ENCODE data around the gene EPB41L5. TPM values are rescaled to one million over a fixed set of nuclear protein-coding genes. Genes with fewer than 3 reads are reported as not detected.
"Not testable (repeated sequence)": the region's sequence is repeated elsewhere in the genome, so short reads cannot be mapped to it uniquely, and the experiment has no call there.

EPB41L5 gene
- 3.4 TPM in 2 replicates for total RNA-seq (2014; rRNA removed; shearing (Covaris generic))

DNA sequence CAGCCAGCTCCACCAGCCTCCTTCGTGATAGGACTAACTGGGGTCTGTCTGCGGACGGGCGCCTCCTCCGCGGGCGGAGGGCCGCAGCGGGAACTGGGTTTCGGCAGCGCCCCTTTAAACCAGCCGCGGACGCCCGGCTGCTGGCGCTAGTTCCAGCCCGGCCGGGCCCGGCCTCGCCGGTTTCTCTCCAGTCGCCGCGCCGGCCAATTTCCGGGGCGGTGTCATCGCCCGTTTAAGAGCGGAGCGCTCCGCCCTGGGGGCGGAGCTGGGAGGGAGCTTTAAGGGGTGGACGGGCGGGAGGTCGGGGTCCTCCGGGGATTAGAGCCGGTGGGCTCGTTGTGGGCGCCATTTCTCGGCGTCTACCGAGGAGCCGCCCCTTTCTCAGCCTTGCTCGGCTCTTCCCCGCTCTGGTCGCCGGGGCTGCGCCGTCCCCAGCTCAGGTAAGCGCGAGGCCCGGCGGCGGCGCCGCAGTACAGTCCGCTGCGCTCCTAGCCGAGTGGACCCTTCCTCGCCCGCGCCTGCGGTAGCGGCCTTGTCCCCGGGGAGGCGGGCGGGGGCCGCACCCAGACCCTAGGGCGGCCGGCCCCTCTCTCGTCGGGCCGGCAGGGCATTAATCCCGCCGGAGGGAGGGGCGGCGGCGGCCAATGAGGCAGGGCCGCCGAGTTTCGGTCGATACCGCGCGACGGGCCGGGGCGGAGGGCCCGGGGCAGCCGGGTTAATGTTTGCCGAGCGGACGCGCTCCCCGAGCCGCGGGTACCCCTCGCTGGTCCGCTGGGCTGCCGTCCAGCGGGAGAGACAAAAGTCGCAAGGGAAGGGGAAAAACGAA lies at the start of gene EPB41L5:
TSS of gene EPB41L5 (plus strand) at position 307 of the 826 bp plus-strand sequence. CDS start 6,008 bp downstream, outside the sequence.
- peak; percentile 92 for DNase-seq (ENCODE audit: low read depth)

DNA sequence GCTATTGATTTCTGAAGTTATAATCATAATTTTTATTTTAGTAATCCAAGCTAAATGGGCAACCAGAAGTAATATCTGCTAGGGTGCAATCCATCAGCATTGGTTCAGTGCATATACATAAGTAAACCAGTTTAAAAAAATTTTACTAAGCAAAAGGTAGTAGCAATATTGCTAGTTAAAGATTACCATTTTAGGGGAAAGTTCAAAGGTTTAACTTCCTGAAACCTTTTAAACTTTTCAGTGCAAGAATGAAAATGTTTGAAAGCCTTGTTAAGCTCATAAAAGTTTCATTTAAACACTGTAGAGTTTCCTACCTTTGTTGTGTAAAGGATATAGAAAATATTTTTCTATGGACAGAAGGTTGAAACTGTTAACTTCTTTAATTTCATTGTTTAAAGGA lies 31.0 kb upstream of the EPB41L5 start:
- DNase-seq (ENCODE audit: low read depth) = no peak

DNA sequence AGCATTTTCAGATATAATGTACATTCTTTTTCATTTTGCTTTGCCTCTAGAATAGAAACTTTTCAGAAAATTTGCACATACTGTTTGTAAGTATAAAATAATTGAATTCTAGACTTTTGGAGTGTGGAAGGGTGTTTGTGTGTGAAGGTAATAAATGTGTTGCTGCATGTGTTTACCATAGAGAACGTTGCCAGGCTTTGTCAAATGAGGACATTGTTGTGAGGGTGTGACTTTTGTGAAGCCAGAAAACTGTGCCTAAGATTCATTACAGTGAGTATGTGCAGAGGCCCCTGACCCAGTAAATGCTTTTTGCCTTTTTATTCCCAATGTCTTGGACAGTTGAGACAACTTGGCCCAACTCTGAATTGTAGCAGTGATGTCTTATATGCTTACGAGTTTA lies 30.4 kb upstream of the EPB41L5 start:
- no peak for DNase-seq (ENCODE audit: low read depth)

DNA sequence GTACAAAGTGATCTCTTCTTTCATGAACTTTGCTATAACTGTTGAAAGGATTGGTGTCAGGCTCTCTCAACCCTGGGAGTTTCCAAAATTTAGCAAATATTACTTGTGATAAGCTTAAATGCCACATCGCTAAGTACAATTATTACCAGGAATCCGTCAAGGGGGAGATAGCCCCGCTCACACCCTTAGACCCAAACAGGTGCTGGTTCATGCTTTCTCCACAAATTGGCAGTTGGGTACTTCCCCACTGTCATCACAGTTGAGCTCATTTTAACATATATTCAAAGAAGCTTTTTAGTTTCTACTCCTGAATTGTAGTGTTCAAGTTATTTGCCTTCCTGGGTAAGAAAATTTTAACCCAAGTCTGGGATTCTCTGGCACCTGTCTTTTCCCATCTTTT lies 29.8 kb upstream of the EPB41L5 start:
- no peak for DNase-seq (ENCODE audit: low read depth)

DNA sequence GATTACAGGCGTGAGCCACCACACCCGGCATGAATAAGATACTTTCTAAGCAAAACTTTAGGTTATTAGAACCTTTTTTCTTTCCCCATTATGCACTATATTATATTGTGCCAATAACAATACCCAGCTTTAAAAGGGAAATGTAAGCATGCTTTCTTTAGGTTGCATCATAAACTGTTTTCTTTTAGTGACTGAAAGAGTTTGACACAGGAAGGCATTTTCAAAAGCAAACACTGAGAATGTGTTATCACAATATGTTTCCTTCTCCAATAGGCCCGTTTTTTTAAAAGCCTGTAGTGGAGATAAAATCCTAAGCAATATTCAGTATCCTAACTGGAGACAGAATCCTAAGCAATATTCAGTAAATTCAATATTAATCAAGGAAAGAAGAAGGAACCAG lies 16.7 kb upstream of the EPB41L5 start:
- DNase-seq (ENCODE audit: low read depth) = no peak

DNA sequence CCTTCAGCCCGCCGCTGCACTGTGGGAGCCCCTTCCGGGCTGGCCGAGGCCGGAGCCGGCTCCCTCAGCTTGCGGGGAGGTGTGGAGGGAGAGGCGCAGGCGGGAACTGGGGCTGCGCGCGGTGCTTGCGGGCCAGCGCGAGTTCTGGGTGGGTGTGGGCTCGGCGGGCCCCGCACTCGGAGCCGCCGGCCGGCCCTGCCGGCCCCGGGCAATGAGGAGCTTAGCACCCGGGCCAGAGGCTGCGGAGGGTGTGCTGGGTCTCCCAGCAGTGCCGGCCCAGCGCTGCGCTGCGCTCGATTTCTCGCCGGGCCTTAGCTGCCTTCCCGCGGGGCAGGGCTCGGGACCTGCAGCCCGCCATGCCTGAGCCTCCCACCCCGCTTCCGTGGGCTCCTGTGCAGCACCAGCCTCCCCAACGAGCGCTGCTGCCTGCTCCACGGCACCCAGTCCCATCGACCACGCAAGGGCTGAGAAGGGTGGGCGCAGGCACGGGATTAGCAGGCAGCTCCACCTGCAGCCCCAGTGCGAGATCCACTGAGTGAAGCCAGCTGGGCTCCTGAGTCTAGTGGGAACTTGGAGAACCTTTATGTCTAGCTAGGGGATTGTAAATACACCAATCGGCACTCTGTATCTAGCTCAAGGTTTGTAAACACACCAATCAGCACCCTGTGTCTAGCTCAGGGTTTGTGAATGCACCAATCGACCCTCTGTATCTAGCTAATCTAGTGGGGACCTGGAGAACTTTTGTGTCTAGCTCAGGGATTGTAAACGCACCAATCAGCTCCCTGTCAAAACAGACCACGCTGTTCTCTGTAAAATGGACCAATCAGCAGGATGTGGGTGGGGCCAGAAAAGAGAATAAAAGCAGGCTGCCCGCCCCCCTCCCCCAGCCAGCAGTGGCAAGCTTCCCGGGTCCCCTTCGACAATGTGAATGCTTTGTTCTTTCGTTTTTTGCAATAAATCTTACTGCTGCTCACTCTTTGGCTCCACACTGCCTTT lies 15.7 kb upstream of the EPB41L5 start:
- not testable (repeated sequence) for DNase-seq (ENCODE audit: low read depth)

DNA sequence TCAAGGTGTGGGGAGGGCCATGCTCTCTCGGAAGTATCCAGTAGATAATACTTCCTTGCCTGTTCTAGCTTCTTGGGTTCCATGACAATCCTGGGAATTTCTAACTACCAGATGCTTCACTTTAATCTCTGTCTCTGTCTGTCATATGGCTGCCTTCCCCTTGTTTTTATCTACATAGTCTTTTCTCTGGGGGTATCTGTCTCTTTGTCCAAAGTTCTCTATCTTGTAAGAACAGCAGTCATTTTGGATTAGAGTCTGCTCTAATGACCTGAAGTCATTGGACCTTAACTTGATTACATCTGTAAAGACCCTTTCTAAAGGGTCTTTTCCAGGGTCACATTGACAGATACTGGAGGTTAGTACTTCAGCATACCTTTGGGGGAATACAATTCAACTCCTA lies 11.4 kb upstream of the EPB41L5 start:
- no peak for DNase-seq (ENCODE audit: low read depth)

DNA sequence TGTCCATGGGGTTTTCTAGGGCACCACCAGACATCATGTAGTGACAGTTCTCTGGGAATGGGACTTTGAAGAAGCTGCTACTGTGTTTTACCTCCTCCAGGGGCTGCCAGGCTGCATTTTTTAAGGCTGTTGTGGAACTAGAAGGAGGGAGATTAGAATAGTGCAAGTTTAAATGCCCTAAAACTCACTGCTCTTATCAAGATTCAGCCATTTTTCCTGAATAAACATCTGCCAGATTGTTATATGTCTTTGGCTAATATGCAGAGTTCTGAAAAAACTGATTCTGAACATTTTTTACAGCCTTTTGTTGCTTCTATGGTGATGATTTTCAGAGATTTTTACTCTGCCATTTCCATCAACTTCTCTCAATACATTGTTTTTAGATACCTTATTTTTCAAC lies 8.6 kb upstream of the EPB41L5 start:
- DNase-seq (ENCODE audit: low read depth) = no peak

DNA sequence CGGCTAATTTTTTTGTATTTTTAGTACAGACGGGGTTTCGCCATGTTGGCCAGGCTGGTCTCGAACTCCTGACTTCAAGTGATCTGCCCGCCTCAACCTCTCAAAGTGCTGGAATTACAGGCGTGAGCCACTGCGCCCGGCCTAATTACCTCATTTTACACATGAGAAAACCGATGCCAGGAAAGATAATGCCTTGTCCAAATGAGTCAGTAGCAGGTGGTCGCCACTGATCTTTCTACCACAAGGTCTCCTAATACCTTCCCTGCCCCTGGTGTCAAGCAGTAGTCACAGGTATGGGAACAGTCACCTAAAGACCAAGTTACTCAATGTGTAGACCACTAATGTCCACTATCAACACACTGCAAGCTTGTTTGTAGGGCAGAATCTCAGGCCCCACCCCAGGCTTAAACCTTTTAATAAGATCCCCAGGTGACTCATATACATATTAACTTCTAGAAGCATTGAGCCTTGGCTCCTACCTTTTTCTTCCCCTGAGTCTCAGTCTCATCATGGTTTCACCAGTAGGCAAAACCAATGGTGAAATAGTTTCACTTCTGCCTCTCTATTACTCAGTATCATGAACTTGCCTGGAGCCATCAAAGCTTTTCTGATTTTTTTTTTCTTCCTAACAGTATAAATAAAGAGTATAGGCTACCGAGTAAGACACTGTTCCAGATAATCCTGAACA lies 6.9 kb upstream of the EPB41L5 start:
- DNase-seq (ENCODE audit: low read depth) = no peak

DNA sequence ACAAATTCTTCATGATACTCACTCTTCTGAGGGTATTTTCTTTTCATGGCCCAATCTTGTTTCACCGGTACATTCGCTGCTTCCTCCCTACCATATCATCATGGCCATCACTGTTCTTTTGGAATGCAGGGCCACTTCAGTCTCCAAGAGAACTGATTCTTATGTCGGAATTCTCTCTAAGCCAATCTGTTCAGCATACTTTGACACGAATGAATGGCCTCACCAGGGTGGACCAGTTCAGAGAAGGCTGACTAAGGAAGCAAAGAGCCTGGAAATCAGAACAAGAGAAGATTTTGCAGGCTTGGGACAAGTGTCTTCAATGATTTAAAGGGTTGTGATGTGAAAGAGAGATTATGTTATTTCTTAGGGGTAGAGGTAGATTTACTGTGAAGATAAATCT lies 5.0 kb upstream of the EPB41L5 start:
- DNase-seq (ENCODE audit: low read depth) = no peak

DNA sequence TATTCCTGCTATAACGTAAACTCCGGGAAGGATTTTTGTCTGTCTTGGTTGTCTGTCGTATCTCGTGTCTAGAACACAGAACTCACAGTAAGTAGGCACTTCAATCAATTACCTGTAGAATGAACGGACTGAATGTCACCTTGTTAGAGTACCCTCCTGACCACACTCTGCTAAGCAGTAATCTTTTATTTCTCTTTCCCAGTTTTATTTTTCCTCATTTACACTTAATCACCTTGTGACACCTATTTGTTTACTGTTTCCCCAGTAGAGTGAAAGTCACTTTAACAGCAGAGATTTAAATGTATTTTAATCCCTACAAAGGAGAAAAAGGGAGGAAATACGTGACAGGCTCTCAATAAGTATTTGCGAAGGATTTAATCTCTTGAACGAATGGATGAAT lies 514 bp upstream of the EPB41L5 start:
- no peak for DNase-seq (ENCODE audit: low read depth)

DNA sequence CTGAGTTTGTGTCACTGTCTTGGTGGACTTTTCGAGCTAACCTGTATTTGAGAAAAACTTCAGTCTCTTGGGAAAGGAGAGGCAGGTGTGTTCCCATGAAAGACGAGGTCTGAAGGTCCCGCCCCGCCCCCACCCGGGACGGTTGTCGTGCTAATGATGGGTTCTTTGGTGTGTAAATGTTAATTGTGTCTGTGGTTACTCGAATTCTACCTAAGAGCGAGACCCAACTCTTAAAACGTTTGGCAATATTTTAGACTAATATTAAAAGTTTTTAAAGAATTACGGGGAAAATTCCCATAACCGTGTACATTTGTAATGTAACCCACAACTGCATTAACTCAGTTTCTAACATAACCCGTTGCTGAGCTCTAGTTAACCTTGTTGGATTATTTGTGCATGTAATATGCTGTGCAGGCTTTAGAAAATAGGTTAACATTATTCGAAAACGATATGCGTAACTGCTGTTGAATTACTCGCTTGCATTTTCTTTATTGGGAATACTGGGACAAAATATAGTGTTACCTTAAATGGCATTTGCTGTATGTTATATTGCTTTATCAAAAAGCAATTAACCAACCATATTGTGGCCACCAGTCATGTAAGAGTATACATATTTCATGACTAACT lies 833 bp downstream of the EPB41L5 start:
- no peak for DNase-seq (ENCODE audit: low read depth)

DNA sequence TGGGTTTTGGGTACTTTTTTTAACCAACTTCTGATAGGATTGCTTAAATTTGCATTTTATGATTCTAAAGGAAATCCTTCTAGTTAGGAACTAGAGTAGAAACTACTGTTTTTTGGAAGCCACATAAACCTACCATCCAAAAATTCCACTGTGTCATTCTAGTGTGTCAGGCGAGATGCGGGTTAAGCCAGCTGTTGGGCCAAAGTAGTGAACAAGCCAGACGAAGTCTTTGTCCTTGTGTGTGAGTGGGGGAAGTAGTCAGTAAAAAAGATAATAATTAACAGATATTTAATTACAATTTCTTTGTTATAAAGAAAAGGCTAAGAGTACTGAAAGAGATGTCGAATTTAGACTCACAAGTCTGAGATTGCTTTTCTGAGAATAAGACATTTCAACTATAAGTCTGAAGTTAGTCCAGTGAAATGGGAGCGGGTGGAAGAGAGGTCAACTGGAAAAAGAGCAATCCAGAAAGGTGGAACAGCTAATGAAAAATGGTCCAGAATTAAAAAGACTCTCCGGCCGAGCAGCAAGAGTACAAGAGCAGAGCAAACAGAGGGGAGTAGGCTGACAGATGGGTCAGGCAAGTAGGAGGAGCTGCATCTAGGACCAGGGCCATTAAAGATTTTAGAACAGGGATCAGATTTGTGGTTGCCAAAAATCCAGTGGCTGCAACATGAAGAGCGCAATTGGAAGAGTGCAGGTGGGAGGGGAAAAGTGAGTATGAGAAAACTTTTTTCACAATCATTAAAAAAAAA lies 1.5 kb downstream of the EPB41L5 start:
- no peak for DNase-seq (ENCODE audit: low read depth)

DNA sequence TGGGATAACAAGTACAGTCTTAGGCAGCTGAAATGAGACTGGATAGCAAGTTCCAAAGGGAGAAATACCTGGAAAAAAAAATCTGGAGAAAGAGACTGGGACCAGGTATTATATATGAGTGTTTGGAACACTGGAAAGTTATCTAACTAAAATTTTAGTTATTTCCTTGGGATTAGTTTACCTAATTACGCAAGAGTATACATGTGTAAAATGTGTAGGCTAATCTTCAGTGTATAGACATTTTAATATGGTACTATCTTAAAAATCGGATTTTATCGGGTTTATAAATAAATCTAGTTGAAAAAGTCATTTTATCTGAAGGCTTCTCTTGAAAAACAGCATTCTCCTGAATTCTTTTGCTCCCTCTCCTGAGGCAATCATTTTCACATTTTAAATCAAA lies 3.9 kb downstream of the EPB41L5 start:
- no peak for DNase-seq (ENCODE audit: low read depth)

DNA sequence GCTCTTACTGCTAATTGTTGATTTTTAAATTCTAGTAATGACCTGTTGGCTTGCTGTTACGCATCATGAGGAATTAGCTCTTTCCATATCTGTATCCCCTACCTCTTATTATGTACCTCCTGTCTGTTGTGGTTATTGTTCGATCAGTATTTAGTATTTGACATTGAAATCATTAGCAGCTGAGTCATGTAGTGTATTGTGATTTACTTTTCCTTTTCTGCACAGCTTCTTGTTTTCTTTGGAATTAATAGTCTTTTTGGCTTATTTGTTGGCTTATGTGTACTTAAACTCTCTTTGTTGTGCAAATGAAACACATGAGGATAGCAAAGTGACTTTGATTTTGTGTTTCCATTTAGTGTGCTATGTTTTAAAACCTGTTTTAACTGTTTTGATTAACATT lies 4.3 kb downstream of the EPB41L5 start:
- no peak for DNase-seq (ENCODE audit: low read depth)

DNA sequence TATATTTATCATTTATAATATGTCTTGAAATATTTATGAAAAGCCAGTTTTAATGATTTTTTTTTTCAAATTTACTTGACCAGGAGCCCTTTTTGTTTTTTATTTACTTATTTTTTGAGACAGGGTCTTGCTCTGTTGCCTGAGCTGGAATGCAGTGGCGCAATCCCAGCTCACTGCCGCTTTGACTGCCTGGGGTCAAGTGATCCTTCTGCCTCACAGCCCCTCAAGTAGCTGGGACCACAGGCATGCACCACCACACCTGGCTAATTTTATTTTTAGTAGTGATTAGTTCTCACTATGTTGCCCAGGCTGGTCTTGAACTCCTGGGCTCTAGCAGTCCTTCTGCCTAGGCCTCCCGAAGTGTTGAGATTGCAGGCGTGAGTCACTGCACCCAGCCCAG lies 5.7 kb downstream of the EPB41L5 start:
- no peak for DNase-seq (ENCODE audit: low read depth)

DNA sequence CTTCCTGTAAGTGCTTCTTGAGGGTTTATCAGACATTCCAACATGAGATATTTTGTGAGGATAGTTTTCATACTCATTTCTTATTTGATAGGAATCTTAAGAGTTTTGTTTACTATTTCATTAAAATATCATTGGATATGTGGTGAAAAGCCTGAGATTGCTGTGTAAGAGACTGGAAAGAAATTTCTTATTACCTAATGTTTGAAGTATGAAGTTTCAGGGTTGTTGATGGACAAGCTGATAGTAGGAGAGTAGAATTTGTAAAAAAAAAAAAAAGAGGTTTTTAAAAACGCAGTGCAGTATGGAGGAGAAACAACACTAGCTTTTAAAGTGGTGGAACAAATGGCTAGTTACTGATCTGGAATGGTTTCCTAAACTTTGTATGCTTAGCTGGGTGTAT lies 7.7 kb downstream of the EPB41L5 start:
- DNase-seq (ENCODE audit: low read depth) = no peak

DNA sequence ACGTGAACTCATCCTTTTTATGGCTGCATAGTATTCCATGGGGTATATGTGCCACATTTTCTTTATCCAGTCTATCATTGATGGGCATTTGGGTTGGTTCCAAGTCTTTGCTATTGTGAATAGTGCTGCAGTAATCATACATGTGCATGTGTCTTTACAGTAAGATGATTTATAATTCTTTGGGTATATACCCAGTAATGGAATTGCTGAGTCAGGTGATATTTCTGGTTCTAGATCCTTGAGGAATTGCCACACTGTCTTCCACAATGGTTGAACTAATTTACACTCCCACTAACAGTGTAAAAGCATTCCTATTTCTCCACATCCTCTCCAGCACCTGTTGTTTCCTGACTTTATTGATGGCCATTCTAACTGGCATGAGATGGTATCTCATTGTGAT lies 9.6 kb downstream of the EPB41L5 start:
- not testable (repeated sequence) for DNase-seq (ENCODE audit: low read depth)

DNA sequence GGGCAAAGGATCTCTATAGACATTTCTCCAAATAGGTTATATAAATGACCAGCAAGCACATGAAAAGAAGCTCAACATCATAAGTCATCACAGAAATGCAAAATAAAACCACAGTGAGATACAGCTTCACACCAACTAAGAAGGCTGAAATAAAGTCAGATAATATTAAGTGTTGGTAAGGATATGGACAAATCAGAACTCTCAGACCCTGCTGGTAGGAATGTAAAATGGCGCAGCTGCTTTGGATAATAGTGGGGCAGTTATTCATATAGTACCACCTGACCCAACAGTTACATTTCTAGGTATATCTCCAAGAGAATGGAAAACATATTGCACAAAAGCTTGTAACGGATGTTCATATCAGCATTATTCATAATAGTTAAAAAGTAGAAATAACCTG lies 14.0 kb downstream of the EPB41L5 start:
- no peak for DNase-seq (ENCODE audit: low read depth)

DNA sequence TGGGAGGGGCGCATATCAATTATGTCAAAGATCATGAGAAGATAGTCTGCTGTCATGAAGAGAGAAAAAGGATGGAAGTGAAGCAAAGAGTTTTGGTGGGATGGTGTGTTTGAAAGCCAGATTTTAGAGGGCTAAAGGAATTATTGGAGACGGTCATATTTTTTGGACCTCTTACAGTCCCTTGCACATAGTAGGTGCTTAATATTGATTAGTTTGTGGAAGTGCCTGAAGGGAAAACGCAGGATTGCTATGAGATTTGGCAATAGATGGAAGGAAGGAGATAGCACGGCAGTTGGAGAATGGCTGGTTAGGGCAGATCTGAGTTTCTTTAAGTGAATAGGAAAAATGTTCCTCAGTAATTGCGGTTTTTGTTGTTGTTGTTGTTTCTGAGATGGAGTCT lies 15.9 kb downstream of the EPB41L5 start:
- no peak for DNase-seq (ENCODE audit: low read depth)
